Colonic mucosa (tissue), 4 donors: ENCODE measurements around the gene BANP. TPM values are rescaled to one million over a fixed set of nuclear protein-coding genes. Genes with fewer than 3 reads are reported as not detected.
"Not testable (repeated sequence)": the region's sequence is repeated elsewhere in the genome, so short reads cannot be mapped to it uniquely, and the experiment has no call there.

ENCODE experiments used
- DNase-seq: peaks from one replicate; pipeline ENCODE4 v3.0.0-alpha.2; 2020
- H3K27ac ChIP-seq: fragments of 200-600 bp; one replicate; pipeline ENCODE4 v1.8.0; 2021
- H3K27me3 ChIP-seq: fragments of 200-600 bp; one replicate; pipeline ENCODE4 v1.8.0; 2021
- H3K36me3 ChIP-seq: fragments of 200-600 bp; one replicate; pipeline ENCODE4 v1.8.0; 2021
- H3K4me1 ChIP-seq: fragments of 200-600 bp; one replicate; pipeline ENCODE4 v1.8.0; 2021; ENCODE audit warnings: mild to moderate bottlenecking
- H3K4me3 ChIP-seq: fragments of 200-600 bp; one replicate; pipeline ENCODE4 v1.8.0; 2021
- H3K9ac ChIP-seq, 2 donors: one replicate each; pipeline ENCODE4 v1.7.0; 2013; ENCODE audit warnings: control low read depth in 2 of 2, low read depth in 2 of 2, low read length in 2 of 2
- H3K9me3 ChIP-seq: fragments of 200-600 bp; one replicate; pipeline ENCODE4 v1.8.0; 2021
- intact Hi-C: fragments of 100-400 bp; cut with DNase I; formaldehyde crosslinking; loops from one replicate; pipeline ENCODE4 v1.14.1; 2022
- total RNA-seq, 2 donors: library from RNA; stranded (reverse); fragmentation: NEBNext Ultra II Directional in 1 of 2; extraction: Animal tissue kit (Norgen Biotek cat#: 25700) in 1 of 2; gene quantifications; one replicate each; pipeline ENCODE4 v1.2.1, GENCODE V29; 2021
- TF ChIP-seq, protein P1 (sequence below): fragments of 200-600 bp; IDR thresholded peaks from one replicate; pipeline ENCODE4 v1.8.0; 2022; ENCODE audit warnings: antibody characterized with exemption, mild to moderate bottlenecking
- donor health status: healthy.
- donor health status: DM: no; HTN: no; CAD: no.
- donor health status: DM: no; HTN: no; CAD: no.

BANP gene
- total RNA-seq, 2 donors from 2014 or later = 18.6 to 29.7 TPM

DNA sequence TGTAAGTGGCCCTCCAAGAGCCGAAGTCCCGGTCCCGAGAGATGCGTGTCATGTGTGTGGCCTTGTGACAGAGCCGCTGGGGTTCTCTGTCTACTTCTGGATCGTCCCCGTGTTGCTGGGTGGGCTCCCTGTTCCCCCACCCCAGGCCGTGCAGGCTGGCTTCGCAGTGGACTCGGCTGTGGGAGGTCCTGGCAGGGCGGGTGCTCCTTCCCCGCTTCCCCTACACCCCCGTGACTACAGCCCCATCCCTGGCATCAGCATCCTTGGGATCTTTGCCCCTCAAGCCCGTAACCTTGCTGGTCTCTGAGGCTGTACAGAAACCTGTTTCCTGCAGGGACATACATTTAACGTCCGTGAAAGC lies 136.3 kb downstream of the BANP start:
- TF ChIP-seq, protein P1, sequence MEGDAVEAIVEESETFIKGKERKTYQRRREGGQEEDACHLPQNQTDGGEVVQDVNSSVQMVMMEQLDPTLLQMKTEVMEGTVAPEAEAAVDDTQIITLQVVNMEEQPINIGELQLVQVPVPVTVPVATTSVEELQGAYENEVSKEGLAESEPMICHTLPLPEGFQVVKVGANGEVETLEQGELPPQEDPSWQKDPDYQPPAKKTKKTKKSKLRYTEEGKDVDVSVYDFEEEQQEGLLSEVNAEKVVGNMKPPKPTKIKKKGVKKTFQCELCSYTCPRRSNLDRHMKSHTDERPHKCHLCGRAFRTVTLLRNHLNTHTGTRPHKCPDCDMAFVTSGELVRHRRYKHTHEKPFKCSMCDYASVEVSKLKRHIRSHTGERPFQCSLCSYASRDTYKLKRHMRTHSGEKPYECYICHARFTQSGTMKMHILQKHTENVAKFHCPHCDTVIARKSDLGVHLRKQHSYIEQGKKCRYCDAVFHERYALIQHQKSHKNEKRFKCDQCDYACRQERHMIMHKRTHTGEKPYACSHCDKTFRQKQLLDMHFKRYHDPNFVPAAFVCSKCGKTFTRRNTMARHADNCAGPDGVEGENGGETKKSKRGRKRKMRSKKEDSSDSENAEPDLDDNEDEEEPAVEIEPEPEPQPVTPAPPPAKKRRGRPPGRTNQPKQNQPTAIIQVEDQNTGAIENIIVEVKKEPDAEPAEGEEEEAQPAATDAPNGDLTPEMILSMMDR = no peak
- Histone ChIP-seq H3K27ac (no peak overlapping the region), H3K9me3 (no peaks in the 10 kb centered on the region), H3K27me3 (no peaks in the 10 kb centered on the region), H3K9ac (no peak overlapping the region), H3K4me1 (no peaks in the 10 kb centered on the region), H3K4me3 (no peak overlapping the region), H3K36me3 (no peaks in the 10 kb centered on the region)
- intact Hi-C loops = no loop called here
- no peak for DNase-seq

DNA sequence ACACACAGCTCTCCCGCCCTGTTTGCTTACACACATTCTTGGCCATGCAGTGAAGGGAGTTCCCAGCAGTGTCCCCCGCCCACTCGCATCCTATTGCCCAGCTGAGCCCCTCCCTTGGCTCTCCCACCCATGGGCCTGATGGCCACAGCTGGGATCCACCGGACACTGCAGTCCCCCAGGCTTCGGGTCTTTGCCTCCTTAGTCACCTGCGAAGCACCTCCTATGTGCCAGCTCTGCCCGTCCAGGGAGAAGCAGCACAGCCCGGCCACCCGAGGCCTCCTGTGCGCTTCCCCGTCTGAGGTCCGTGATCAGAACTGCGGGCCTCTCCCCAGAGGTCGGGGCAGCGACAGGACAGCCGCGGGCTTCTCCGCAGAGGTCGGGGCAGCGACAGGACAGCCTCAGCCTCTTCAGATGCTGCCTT lies 136.9 kb downstream of the BANP start:
- intact Hi-C loops = no loop called here
- no peak overlapping the region for H3K27ac ChIP-seq

DNA sequence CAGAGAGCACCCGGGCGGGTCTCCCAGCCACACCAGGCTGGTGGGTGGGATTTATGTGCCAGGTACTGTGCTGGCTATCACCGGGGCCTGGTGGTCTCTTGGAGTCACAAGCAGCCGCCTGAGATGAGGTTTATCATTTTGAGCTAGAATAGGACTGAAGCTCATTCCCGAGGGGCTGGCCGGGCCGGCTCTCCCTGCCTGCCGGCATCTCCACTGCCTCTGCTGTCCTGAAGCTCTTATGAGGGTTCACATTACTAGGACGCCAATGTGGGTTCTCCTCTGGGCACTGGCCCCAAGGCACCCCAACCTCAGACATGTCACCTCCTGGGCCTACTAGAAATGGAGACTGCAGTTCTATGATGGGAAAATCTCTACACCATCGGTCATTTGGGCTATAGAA lies 137.4 kb downstream of the BANP start:
- not testable (repeated sequence) for H3K4me3 ChIP-seq, H3K27ac ChIP-seq

More for the DNA sequence above, 136.9 kb downstream of the BANP start:
- H3K27me3 ChIP-seq = no peaks in the 10 kb centered on the region
- no peaks in the 10 kb centered on the region for H3K36me3 ChIP-seq
- H3K9ac ChIP-seq = no peak overlapping the region
- DNase-seq = peak; percentile 38
- H3K4me1 ChIP-seq = no peaks in the 10 kb centered on the region
- no peaks in the 10 kb centered on the region for H3K9me3 ChIP-seq
- H3K4me3 ChIP-seq = no peak overlapping the region
- TF ChIP-seq, protein P1 = no peak

DNA sequence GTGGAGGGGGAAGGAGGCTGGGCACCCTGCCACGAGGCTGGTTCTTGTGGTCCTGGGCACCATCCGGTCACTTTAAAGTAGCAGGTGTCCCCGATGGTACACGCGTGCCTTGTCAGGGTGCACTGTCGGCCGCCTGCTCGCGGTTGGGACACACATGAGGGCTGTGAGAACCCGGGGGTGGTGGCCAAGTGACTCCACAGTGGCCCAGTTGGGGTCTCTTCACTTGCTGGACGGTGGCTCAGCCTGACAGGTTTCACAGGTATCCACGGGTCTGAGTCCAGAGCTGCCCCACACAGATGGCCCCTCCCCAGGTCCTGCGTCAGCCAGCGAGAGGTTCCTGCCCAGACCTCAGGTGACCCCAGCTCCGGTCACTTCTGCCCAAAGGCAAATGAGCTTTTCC lies 137.8 kb downstream of the BANP start:
- H3K4me3 ChIP-seq, H3K27ac ChIP-seq, H3K36me3 ChIP-seq, intact Hi-C loops, H3K9me3 ChIP-seq, DNase-seq, H3K9ac ChIP-seq, H3K27me3 ChIP-seq, H3K4me1 ChIP-seq: not testable (repeated sequence)

More for the DNA sequence above, 137.4 kb downstream of the BANP start:
- intact Hi-C loops, DNase-seq, H3K9me3 ChIP-seq, H3K9ac ChIP-seq, H3K36me3 ChIP-seq, H3K4me1 ChIP-seq, H3K27me3 ChIP-seq: not testable (repeated sequence)

DNA sequence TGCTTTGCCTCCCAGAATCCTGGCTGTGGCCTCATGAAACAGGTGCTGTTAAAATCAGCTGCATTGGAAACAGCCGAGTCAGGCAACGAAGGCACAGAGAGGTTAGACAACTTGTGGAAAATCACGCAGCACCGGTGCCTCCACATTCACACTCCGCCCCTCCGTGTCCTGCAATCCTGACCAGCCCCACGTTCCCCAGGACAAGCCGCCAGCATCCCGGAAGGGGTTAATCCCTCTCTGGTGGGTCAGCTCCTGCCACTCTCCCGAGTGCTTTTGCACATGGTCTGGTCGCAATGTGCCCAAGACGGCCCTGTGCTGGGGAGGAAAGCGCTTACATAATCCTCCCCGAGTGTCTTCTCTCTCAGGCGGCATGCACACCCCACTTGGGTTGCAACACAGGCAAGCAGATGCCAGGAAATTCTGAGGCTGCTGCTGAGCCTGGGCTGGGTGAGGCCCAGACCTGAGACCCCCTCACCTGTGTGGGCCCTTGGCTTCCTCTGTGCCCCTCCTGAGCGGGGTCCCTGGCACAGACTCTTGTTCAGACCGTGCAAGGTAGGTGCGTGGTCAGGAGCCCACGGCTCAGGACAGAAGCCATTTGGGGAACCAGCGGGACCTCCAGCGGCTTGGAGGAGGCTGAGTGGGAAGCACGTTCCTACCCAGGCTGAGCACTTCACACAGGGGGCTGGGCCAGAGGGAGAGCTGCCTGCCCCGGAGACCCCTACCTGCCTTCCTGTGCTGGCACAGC lies 138.6 kb downstream of the BANP start:
- H3K27me3 ChIP-seq, DNase-seq: not testable (repeated sequence)

DNA sequence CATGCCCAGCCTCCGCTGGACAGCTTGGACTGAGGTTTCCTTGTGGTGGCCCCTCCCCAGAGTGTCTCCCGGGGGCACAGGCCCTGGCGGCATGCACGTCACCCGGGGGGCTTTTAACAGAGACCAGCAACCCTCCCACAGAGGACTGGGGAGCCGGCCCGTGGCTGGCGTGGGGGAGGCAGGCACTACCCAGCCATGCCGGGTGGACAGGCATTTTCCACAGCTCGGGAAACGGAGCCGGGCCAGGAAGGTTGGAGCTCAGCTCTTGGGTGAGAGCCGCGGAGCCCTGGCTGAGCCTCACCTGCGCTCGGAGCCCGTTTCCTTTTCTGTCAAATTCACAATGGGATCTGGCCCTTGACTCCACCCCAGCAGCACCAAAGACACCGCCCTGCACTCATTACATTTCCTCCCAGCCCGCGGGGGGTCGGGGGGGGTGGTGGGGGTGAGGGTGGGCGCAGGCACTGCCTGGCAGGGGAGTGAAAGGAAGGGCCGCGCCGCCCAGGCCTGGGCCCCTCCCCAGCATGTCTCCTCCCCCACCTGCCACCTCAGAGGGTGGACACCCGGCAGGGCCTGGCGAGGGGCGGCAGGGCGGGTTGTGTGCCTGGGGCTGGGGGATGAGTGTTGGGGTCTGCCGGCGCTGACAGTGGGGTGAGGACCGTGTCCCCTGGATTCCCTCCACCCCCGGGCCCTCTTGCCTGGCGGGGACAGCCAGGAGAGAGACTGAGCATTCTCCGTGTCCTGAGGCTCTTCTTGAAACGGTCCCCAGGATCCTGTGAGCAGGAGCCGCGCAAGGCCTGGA lies 139.3 kb downstream of the BANP start:
- DNase-seq, H3K27me3 ChIP-seq, H3K27ac ChIP-seq, H3K9ac ChIP-seq, intact Hi-C loops, H3K36me3 ChIP-seq, H3K4me3 ChIP-seq, H3K4me1 ChIP-seq, H3K9me3 ChIP-seq: not testable (repeated sequence)

More for the DNA sequence above, 138.6 kb downstream of the BANP start:
- H3K9ac ChIP-seq, H3K9me3 ChIP-seq, H3K4me1 ChIP-seq, H3K36me3 ChIP-seq, H3K4me3 ChIP-seq, intact Hi-C loops, H3K27ac ChIP-seq: not testable (repeated sequence)

DNA sequence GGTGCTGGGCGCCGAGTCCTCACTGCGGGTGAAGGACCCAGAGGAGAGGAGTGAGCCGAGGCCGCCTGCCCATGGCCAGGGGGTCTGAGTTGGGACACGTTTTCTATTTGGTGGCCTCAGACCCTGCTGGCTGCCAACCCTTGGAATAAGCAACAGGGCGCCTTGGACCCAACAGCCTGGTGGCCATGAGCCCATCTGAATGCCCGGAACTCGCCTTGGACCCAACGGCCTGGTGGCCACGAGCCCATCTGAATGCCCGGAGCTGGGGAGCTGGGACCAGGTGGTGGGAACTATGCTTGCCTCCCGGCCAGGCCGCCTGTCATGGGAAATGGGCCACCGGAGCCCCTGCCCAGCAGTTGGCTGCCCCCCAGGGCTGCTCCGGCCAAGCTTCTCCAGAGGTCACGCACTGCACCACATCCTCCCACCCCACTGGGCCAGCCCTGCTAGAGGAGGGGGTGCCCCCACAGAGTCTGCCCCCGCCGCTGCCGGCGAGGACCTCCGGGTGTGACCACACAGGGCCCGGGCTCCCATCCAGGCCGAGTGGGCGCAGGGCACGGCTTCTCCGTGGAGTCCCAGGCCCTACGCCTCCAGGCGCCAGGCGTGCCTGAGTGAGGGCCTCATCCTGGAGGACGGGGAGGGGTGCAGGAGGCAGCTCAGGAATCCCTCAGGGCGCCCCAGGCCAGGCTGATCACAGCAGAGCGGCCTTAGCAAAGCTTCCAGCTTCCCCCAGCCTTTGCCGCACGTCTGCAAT lies 140.2 kb downstream of the BANP start:
- H3K9ac ChIP-seq, H3K4me1 ChIP-seq, DNase-seq, H3K4me3 ChIP-seq, H3K36me3 ChIP-seq, H3K9me3 ChIP-seq, H3K27ac ChIP-seq, intact Hi-C loops, H3K27me3 ChIP-seq: not testable (repeated sequence)

DNA sequence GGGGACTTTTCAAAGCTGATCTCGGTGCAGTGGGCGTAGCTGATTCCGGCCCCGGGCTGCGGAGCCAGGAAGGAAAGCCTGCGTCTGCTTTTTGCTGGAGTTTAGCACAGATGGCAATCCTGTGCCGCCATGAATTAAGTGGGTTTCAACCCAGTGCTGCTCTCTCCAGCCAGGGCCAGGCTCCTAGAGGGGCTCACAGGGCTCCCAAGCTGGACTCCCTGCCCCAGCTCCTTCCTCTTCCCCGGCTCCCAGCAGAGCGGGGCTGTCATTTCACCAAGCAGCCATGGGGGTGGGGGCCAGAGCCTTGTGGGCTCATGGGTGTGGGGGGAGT lies 140.7 kb downstream of the BANP start:
- H3K27me3 ChIP-seq, DNase-seq, H3K9ac ChIP-seq, H3K9me3 ChIP-seq, intact Hi-C loops, H3K27ac ChIP-seq, H3K4me3 ChIP-seq, H3K4me1 ChIP-seq, H3K36me3 ChIP-seq: not testable (repeated sequence)

DNA sequence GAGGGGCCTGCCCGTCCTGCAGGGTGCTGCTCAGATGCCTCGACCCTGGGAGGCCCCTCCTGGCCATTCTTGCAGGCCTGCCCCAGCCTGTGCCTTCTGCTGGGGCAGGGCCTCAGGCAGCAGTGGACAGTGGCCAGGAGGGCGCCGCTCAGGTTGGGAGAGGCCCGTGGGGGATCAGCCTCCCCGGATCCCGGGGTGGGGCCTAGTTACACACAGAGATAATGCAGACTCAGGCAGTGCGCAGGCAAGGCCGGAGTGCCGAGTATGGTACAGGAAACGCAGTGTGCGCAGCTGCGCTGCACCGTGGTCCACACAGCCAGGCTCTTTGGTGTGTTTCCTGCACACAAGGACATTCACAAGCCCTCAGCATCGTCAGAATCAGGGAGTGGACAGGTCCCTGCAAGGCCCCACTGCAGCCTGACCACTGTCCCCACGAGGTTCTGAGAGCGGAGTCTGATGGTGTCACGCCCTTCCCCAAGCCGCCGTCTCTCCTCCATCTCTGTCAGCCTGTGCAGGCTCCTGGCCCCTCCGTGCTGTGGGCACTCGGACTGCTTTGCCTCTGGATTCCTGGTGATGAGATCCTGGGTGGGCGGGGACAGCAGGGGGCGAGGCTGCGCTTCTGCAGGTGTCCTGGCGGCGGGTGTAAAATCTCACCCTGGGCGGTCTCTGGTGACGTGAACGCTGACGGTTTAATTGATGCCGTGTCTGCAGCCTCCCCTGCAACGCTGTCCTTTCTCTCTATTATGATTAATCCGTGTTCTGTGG lies 141.7 kb downstream of the BANP start:
- DNase-seq, H3K27ac ChIP-seq, H3K36me3 ChIP-seq, H3K27me3 ChIP-seq, H3K9ac ChIP-seq, intact Hi-C loops, H3K4me3 ChIP-seq, H3K4me1 ChIP-seq, H3K9me3 ChIP-seq: not testable (repeated sequence)

DNA sequence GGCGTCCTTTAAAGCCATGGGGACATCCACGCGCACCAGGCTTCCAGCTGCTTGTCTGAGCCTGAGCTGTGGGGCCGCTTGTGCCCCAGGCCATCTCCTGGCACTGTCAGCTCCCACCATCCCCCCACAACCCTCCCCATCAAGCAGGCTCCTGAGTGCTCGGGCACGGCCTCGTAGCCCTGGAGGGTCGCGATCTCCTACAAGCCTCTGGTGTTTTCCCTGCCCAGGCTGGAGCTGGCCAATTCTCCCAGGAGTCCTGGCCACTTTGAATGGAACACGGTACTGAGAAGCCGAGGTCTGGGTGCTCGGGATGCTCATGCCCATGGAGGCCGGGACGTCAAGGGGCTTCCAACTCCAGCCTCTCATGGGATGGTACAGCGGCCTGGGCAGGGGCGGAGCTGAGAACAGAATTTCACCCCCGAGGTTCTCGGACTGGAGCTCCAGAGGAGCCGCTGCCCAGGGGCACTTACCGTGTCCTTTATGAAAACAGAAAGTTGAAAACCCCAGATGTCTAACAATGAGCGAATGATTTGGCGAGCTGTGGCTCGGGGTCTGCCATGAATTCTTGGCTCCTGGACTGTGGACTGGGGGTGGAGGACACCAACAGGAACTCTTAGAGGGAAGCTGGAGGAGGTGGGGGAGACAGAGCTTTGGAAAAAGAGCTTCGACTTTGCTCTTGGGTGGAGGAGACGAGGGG lies 142.5 kb downstream of the BANP start:
- H3K27me3 ChIP-seq, H3K36me3 ChIP-seq, DNase-seq, intact Hi-C loops, H3K9ac ChIP-seq, H3K9me3 ChIP-seq, H3K27ac ChIP-seq, H3K4me3 ChIP-seq, H3K4me1 ChIP-seq: not testable (repeated sequence)
